H1 (cell line): Measurements from ENCODE around the gene METTL2A.
"Not testable (repeated sequence)": the region's sequence is repeated elsewhere in the genome, so short reads cannot be mapped to it uniquely, and the experiment has no call there.

Source experiments
- EP300 ChIP-seq, 2 experiments: IDR thresholded peaks; 1 replicate in 1 of 2; 2 replicates in 1 of 2; pipeline ENCODE4 v1.6.1; 2011 to 2012; ENCODE audit warnings: low read depth in 2 of 2, low read length in 2 of 2, mild to moderate bottlenecking in 2 of 2, borderline replicate concordance in 1 of 2, inconsistent platforms in 1 of 2, moderate library complexity in 1 of 2
- EZH2 ChIP-seq: fragments of 200-600 bp; sonication (generic); IDR thresholded peaks from 2 replicates; pipeline ENCODE4 v1.7.1; 2012; ENCODE audit warnings: low read depth, mild to moderate bottlenecking, moderate library complexity, low read length, inconsistent platforms; ENCODE audit not compliant: severe bottlenecking
- JUND ChIP-seq: IDR thresholded peaks from 2 replicates; pipeline ENCODE4 v1.6.1; 2011; ENCODE audit warnings: mild to moderate bottlenecking, improper control_type of control experiment, low read length
- POLR2A ChIP-seq, 2 experiments: IDR thresholded peaks; 1 replicate in 1 of 2; 2 replicates in 1 of 2; pipeline ENCODE4 v1.6.1; 2011; ENCODE audit warnings: low read depth in 2 of 2, low read length in 2 of 2, mild to moderate bottlenecking in 2 of 2; ENCODE audit errors: control extremely low read depth in 1 of 2
- SIN3A ChIP-seq, 2 experiments: IDR thresholded peaks in 1 of 2; conservative IDR thresholded peaks in 1 of 2; 2 replicates each; pipeline ENCODE4 v1.6.1; 2011 to 2012; ENCODE audit warnings: low read length in 2 of 2, improper control_type of control experiment in 1 of 2, low read depth in 1 of 2, mild to moderate bottlenecking in 1 of 2
- SP1 ChIP-seq: IDR thresholded peaks from 2 replicates; pipeline ENCODE4 v1.6.1; 2011; ENCODE audit warnings: low read depth, low read length
- SP2 ChIP-seq: IDR thresholded peaks from 2 replicates; pipeline ENCODE4 v1.6.1; 2012; ENCODE audit warnings: mild to moderate bottlenecking, low read length, inconsistent platforms
- SRF ChIP-seq: IDR thresholded peaks from 2 replicates; pipeline ENCODE4 v1.6.1; 2011; ENCODE audit warnings: mild to moderate bottlenecking, low read depth, low read length, moderate library complexity
- ZNF274 ChIP-seq: IDR thresholded peaks from 2 replicates; pipeline ENCODE4 v1.7.0; 2012; ENCODE audit warnings: low read length, borderline replicate concordance; ENCODE audit errors: extremely low read depth
- TF ChIP-seq, protein P1 (sequence below), 3 experiments: IDR thresholded peaks; 1 replicate in 2 of 3; 2 replicates in 1 of 3; pipeline versions ENCODE4 v1.5.1 to v1.6.1; 2011; ENCODE audit warnings: low read length in 3 of 3, mild to moderate bottlenecking in 3 of 3, inconsistent platforms in 2 of 3, low read depth in 1 of 3, moderate library complexity in 1 of 3; ENCODE audit not compliant: insufficient read depth in 1 of 3; ENCODE audit errors: control extremely low read depth in 1 of 3

DNA sequence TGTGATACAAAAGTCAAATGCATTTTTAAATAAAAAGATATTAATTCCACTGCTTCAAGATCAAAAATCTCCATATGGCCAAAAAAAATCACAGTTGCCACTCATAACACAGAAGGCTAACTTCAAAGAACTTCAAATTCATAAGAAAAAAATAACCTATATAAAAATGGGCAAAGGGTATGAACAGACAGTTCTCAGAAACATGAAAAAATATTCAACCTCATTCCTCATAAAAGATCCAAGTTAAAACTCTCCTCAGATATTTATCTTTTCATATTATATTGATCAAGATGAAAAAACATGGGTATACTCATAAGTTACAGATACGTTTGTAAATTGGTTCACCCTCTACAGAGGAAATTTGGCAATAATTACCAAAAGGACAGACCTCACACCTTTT is 10.6 kb upstream of the METTL2A start:
- TF ChIP-seq, protein P1, sequence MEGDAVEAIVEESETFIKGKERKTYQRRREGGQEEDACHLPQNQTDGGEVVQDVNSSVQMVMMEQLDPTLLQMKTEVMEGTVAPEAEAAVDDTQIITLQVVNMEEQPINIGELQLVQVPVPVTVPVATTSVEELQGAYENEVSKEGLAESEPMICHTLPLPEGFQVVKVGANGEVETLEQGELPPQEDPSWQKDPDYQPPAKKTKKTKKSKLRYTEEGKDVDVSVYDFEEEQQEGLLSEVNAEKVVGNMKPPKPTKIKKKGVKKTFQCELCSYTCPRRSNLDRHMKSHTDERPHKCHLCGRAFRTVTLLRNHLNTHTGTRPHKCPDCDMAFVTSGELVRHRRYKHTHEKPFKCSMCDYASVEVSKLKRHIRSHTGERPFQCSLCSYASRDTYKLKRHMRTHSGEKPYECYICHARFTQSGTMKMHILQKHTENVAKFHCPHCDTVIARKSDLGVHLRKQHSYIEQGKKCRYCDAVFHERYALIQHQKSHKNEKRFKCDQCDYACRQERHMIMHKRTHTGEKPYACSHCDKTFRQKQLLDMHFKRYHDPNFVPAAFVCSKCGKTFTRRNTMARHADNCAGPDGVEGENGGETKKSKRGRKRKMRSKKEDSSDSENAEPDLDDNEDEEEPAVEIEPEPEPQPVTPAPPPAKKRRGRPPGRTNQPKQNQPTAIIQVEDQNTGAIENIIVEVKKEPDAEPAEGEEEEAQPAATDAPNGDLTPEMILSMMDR (IDR thresholded peaks at IDR 0.05; ENCODE audit: control extremely low read depth in 1 of 3, insufficient read depth in 1 of 3, low read depth in 1 of 3, low read length in 3 of 3): not testable (repeated sequence)
- TF ChIP-seq SP2; EZH2; SIN3A (conservative IDR thresholded peaks at IDR 0.05 in 1 of 2, IDR thresholded peaks at IDR 0.05 in 1 of 2; ENCODE audit: low read depth in 1 of 2, low read length in 2 of 2); SP1; JUND; SRF; EP300 (IDR thresholded peaks at IDR 0.05; ENCODE audit: borderline replicate concordance in 1 of 2, low read depth in 2 of 2, low read length in 2 of 2); POLR2A (IDR thresholded peaks at IDR 0.05; ENCODE audit: control extremely low read depth in 1 of 2, low read depth in 2 of 2, low read length in 2 of 2); ZNF274: not testable (repeated sequence)
